Neural cell (in vitro differentiated cells): Measurements from ENCODE around the gene IDI2. TPM values are rescaled to one million over a fixed set of nuclear protein-coding genes. Genes with fewer than 3 reads are reported as not detected.

ENCODE experiments used
- H2AFZ ChIP-seq: fragments of 200-600, 300-800 bp; sonication (generic), shearing (Covaris generic); 2 replicates; pipeline ENCODE4 v1.6.0; 2014; ENCODE audit warnings: low read depth, mild to moderate bottlenecking, antibody characterized with exemption, low read length, moderate library complexity
- H3F3A ChIP-seq: fragments of 200-600 bp; shearing (Covaris generic); 2 replicates; pipeline ENCODE4 v1.6.1; 2016; ENCODE audit warnings: mild to moderate bottlenecking, moderate library complexity, mixed read lengths, antibody characterized with exemption, low read length; ENCODE audit not compliant: insufficient read depth, poor library complexity, severe bottlenecking
- H3K27ac ChIP-seq: fragments of 200-600, 300-800 bp; sonication (generic), shearing (Covaris generic); 2 replicates; pipeline ENCODE4 v1.5.1; 2014; ENCODE audit warnings: mild to moderate bottlenecking, low read length, moderate library complexity
- H3K27me3 ChIP-seq: fragments of 300-800, 200-600 bp; sonication (generic), shearing (Covaris generic); 2 replicates; pipeline ENCODE4 v1.6.0; 2014; ENCODE audit warnings: mild to moderate bottlenecking, low read depth, low read length, moderate library complexity; ENCODE audit not compliant: insufficient read depth
- H3K36me3 ChIP-seq: fragments of 300-800, 200-600 bp; sonication (generic), shearing (Covaris generic); 2 replicates; pipeline ENCODE4 v1.5.1; 2014; ENCODE audit warnings: mild to moderate bottlenecking, antibody characterized with exemption, low read length, moderate library complexity; ENCODE audit not compliant: insufficient read depth
- H3K4me2 ChIP-seq: fragments of 300-800, 200-600 bp; sonication (generic), shearing (Covaris generic); 2 replicates; pipeline ENCODE4 v1.6.0; 2014; ENCODE audit warnings: mild to moderate bottlenecking, low read length
- H3K4me3 ChIP-seq: fragments of 300-800, 200-600 bp; sonication (generic), shearing (Covaris generic); 2 replicates; pipeline ENCODE4 v1.5.1; 2014; ENCODE audit warnings: mild to moderate bottlenecking, low read length, moderate library complexity
- H3K79me2 ChIP-seq: fragments of 200-600 bp; shearing (Covaris generic); replicated peaks from 2 replicates; pipeline ENCODE4 v1.6.0; 2014; ENCODE audit warnings: mild to moderate bottlenecking, low read length, moderate library complexity; ENCODE audit not compliant: insufficient read depth
- H3K9ac ChIP-seq: fragments of 300-800, 200-600 bp; sonication (generic), shearing (Covaris generic); 2 replicates; pipeline ENCODE4 v1.6.1; 2016; ENCODE audit warnings: mild to moderate bottlenecking, low read length, mixed read lengths
- H3K9me2 ChIP-seq: fragments of 200-600 bp; shearing (Covaris generic); 2 replicates; pipeline ENCODE4 v1.6.1; 2016; ENCODE audit warnings: mild to moderate bottlenecking, low read length, mixed read lengths; ENCODE audit not compliant: insufficient read depth
- H3K9me3 ChIP-seq: fragments of 200-600, 300-800 bp; sonication (generic), shearing (Covaris generic); 2 replicates; pipeline ENCODE4 v1.6.1; 2016; ENCODE audit warnings: mild to moderate bottlenecking, mixed run types, low read length, moderate library complexity, mixed read lengths
- H4K20me1 ChIP-seq: fragments of 200-600 bp; shearing (Covaris generic); 2 replicates; pipeline ENCODE4 v1.6.1; 2016; ENCODE audit warnings: mild to moderate bottlenecking, mixed run types; ENCODE audit not compliant: insufficient read depth
- CTCF ChIP-seq: fragments of 450-650 bp; IDR thresholded peaks from 2 replicates; pipeline ENCODE4 v1.5.1; 2014; ENCODE audit warnings: antibody characterized with exemption, mild to moderate bottlenecking, moderate library complexity; ENCODE audit not compliant: poor library complexity, severe bottlenecking
- EP300 ChIP-seq: fragments of 450-650 bp; conservative IDR thresholded peaks from 2 replicates; pipeline ENCODE4 v1.6.1; 2014; ENCODE audit warnings: antibody characterized with exemption, mild to moderate bottlenecking, moderate library complexity; ENCODE audit not compliant: poor library complexity, severe bottlenecking
- EZH2 ChIP-seq: fragments of 200-600, 300-800 bp; shearing (Covaris generic), sonication (generic); IDR thresholded peaks from 2 replicates; pipeline ENCODE4 v1.6.1; 2014; ENCODE audit warnings: antibody characterized with exemption, low read length, borderline replicate concordance, mild to moderate bottlenecking; ENCODE audit not compliant: insufficient read depth, poor library complexity, severe bottlenecking
- MXI1 ChIP-seq: fragments of 450-650 bp; conservative IDR thresholded peaks from 2 replicates; pipeline ENCODE4 v1.6.1; 2014; ENCODE audit warnings: antibody characterized with exemption, mild to moderate bottlenecking; ENCODE audit not compliant: poor library complexity, severe bottlenecking
- POLR2AphosphoS5 ChIP-seq: IDR thresholded peaks from 2 replicates; pipeline ENCODE4 v1.6.1; 2012
- RAD21 ChIP-seq: fragments of 450-650 bp; conservative IDR thresholded peaks from 2 replicates; pipeline ENCODE4 v1.6.1; 2014; ENCODE audit warnings: antibody characterized with exemption, mild to moderate bottlenecking, moderate library complexity
- REST ChIP-seq: IDR thresholded peaks from 2 replicates; pipeline ENCODE4 v1.6.1; 2012; ENCODE audit warnings: borderline replicate concordance
- SMC3 ChIP-seq: fragments of 450-650 bp; conservative IDR thresholded peaks from 2 replicates; pipeline ENCODE4 v1.6.1; 2014; ENCODE audit warnings: antibody characterized with exemption, mild to moderate bottlenecking, moderate library complexity; ENCODE audit not compliant: poor library complexity
- TAF1 ChIP-seq: IDR thresholded peaks from 2 replicates; pipeline ENCODE4 v1.6.1; 2012; ENCODE audit warnings: low read depth
- polyA plus RNA-seq: library from polyadenylated mRNA; depleted of rRNA; stranded (reverse); fragments of >200 nt; gene quantifications from 2 replicates; pipeline ENCODE4 v1.2.3, GENCODE V29; 2014

The IDI2 gene
- polyA plus RNA-seq, 1 donor from 2014 or later, result 0.24 TPM

DNA sequence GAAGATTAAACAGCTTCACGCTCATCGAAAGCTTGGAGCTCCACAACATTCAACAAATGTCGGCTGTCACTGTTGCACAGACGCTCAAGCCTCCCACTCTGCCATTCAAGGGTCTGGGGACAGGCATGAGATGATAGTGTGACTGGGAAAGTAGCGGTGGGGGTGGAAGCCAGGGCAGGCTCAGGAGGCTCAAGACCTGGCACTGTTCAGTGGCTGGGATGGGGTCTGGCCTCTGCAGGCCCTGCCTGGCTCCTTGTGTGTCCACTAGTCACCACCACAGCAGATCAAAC, 50.9 kb downstream of the IDI2 start:
- Histone ChIP-seq H3K9me2 (no peaks in the 10 kb centered on the region), H3K27ac (no peak overlapping the region), H4K20me1 (no peaks in the 10 kb centered on the region), H3F3A (no peaks in the 10 kb centered on the region), H2AFZ (no peak overlapping the region), H3K36me3 (no peaks in the 10 kb centered on the region), H3K79me2 (no peaks in the 10 kb centered on the region), H3K9me3 (no peaks in the 10 kb centered on the region), H3K4me3 (no peak overlapping the region), H3K4me2 (no peak overlapping the region), H3K9ac (no peak overlapping the region), H3K27me3 (no peaks in the 10 kb centered on the region)
- TF ChIP-seq SMC3, result no peak
- no peak for TF ChIP-seq POLR2AphosphoS5
- no peak for TF ChIP-seq REST
- TF ChIP-seq EZH2, result no peak
- no peak for TF ChIP-seq EP300
- no peak for TF ChIP-seq RAD21
- TF ChIP-seq TAF1, result no peak
- no peak for TF ChIP-seq CTCF

- Histone ChIP-seq H3F3A (no peaks in the 10 kb centered on the region), H3K27me3 (no peaks in the 10 kb centered on the region), H3K4me2 (no peak overlapping the region), H3K9me2 (no peaks in the 10 kb centered on the region), H3K9me3 (no peaks in the 10 kb centered on the region), H3K9ac (no peak overlapping the region), H4K20me1 (no peaks in the 10 kb centered on the region), H3K36me3 (no peaks in the 10 kb centered on the region), H3K79me2 (no peaks in the 10 kb centered on the region), H3K27ac (no peak overlapping the region), H3K4me3 (no peak overlapping the region), H2AFZ (no peak overlapping the region)
- TF ChIP-seq REST (no peak), MXI1 (no peak), SMC3 (no peak), CTCF (no peak), EZH2 (no peak), EP300 (no peak), RAD21 (no peak), POLR2AphosphoS5 (no peak)
Measured at GRCh38 chr10:974038-974784, 51.4 kb downstream of the IDI2 start.
